Astrocyte (in vitro differentiated cells and primary cell): Measurements from ENCODE around the gene MEGF11. TPM values are rescaled to one million over a fixed set of nuclear protein-coding genes. Genes with fewer than 3 reads are reported as not detected.

Experiments
- DNase-seq: peaks from one replicate; pipeline ENCODE4 v3.0.0-alpha.2; 2010; ENCODE audit warnings: low read depth
- FAIRE-seq: peaks from 2 replicates; lab custom pipeline; 2011; peaks lifted over from hg19 to GRCh38; lab: Jason Lieb, UNC
- H2AFZ ChIP-seq: 2 replicates; pipeline ENCODE4 v1.6.0; 2012; ENCODE audit warnings: low read depth, low read length, inconsistent platforms
- H3K27ac ChIP-seq: 2 replicates; pipeline ENCODE4 v1.5.1; 2011; ENCODE audit warnings: low read depth, low read length, inconsistent platforms
- H3K27me3 ChIP-seq: 2 replicates; pipeline ENCODE4 v1.6.0; 2011; ENCODE audit warnings: low read length, inconsistent platforms; ENCODE audit not compliant: insufficient read depth
- H3K36me3 ChIP-seq: 2 replicates; pipeline ENCODE4 v1.5.1; 2011; ENCODE audit warnings: low read length, inconsistent platforms; ENCODE audit not compliant: insufficient read depth
- H3K4me1 ChIP-seq: 2 replicates; pipeline ENCODE4 v1.5.1; 2011; ENCODE audit warnings: low read length, inconsistent platforms; ENCODE audit not compliant: insufficient read depth
- H3K4me2 ChIP-seq: 2 replicates; pipeline ENCODE4 v1.6.0; 2012; ENCODE audit warnings: low read length, inconsistent platforms
- H3K4me3 ChIP-seq: 2 replicates; pipeline ENCODE4 v1.5.1; 2011; ENCODE audit warnings: low read depth, mild to moderate bottlenecking, low read length, inconsistent platforms; ENCODE audit not compliant: insufficient read depth
- H3K79me2 ChIP-seq: 2 replicates; pipeline ENCODE4 v1.6.0; 2012; ENCODE audit warnings: mild to moderate bottlenecking, low read length, inconsistent platforms; ENCODE audit not compliant: insufficient read depth
- H3K9ac ChIP-seq: 2 replicates; pipeline ENCODE4 v1.6.0; 2012; ENCODE audit warnings: mild to moderate bottlenecking, low read length, inconsistent platforms
- H3K9me3 ChIP-seq: 2 replicates; pipeline ENCODE4 v1.5.1; 2012; ENCODE audit warnings: low read depth, mild to moderate bottlenecking, low read length, inconsistent platforms; ENCODE audit not compliant: insufficient read depth
- H4K20me1 ChIP-seq: 2 replicates; pipeline ENCODE4 v1.6.0; 2012; ENCODE audit warnings: low read length, inconsistent platforms; ENCODE audit not compliant: insufficient read depth
- H3K27ac Mint-ChIP-seq: one replicate; pipeline ENCODE4 v1.8.0; 2021; ENCODE audit warnings: mild to moderate bottlenecking, mixed read lengths; ENCODE audit not compliant: unreplicated experiment
- H3K27me3 Mint-ChIP-seq: one replicate; pipeline ENCODE4 v1.8.0; 2021; ENCODE audit warnings: low read depth, mixed read lengths; ENCODE audit not compliant: unreplicated experiment
- H3K36me3 Mint-ChIP-seq: one replicate; pipeline ENCODE4 v1.8.0; 2021; ENCODE audit warnings: low read depth, mixed read lengths; ENCODE audit not compliant: unreplicated experiment
- H3K4me1 Mint-ChIP-seq: one replicate; pipeline ENCODE4 v1.8.0; 2021; ENCODE audit warnings: low read depth, mixed read lengths; ENCODE audit not compliant: unreplicated experiment
- H3K4me3 Mint-ChIP-seq: one replicate; pipeline ENCODE4 v1.8.0; 2021; ENCODE audit warnings: mild to moderate bottlenecking, moderate library complexity, mixed read lengths; ENCODE audit not compliant: unreplicated experiment
- H3K9me3 Mint-ChIP-seq: one replicate; pipeline ENCODE4 v1.8.0; 2021; ENCODE audit warnings: mild to moderate bottlenecking, mixed read lengths; ENCODE audit not compliant: unreplicated experiment
- EZH2 ChIP-seq: IDR thresholded peaks from 2 replicates; pipeline ENCODE4 v1.6.1; 2012; ENCODE audit warnings: mild to moderate bottlenecking, low read length, inconsistent platforms; ENCODE audit not compliant: insufficient read depth
- total RNA-seq: library from RNA; stranded (reverse); gene quantifications from 2 replicates; pipeline ENCODE4 v1.2.1, GENCODE V29; 2021
- TF ChIP-seq, protein P1 (sequence below): IDR thresholded peaks from 2 replicates; pipeline ENCODE4 v1.5.1; 2011; ENCODE audit warnings: low read depth, mild to moderate bottlenecking, inconsistent platforms, low read length, moderate library complexity; ENCODE audit not compliant: insufficient read depth

Gene MEGF11
- total RNA-seq, 1 donor from 2014 or later: 0.16 TPM

DNA sequence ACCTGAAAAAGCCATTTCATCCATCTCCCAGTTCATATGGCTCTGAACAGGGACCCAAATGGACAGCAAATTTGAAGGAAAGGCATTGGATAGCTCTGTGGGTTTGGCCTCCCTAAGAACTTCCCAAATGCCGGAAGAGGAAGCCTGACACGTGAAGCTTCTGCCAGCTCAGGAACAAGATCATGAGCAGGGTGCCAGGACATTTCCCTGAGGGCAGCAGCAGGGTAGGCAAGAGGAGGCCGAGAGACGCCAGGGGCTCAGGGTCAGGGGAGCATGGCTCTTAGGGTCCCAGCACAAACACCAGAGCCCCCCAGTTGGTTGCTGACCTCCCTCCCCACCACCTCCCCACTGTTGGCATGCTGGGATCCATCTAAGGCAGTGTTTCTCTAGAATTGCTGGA lies 187.5 kb downstream of the MEGF11 start:
- no peak overlapping the region for H3K4me3 Mint-ChIP-seq
- H3K79me2 ChIP-seq: no peaks in the 10 kb centered on the region
- no peak for DNase-seq
- no peaks in the 10 kb centered on the region for H3K9me3 Mint-ChIP-seq
- no peak for FAIRE-seq
- H3K27me3 ChIP-seq: peaks cover 17% of the 10 kb centered on the region
- H4K20me1 ChIP-seq: no peaks in the 10 kb centered on the region
- no peak overlapping the region for H3K27ac Mint-ChIP-seq
- no peak for TF ChIP-seq EZH2
- TF ChIP-seq, protein P1, sequence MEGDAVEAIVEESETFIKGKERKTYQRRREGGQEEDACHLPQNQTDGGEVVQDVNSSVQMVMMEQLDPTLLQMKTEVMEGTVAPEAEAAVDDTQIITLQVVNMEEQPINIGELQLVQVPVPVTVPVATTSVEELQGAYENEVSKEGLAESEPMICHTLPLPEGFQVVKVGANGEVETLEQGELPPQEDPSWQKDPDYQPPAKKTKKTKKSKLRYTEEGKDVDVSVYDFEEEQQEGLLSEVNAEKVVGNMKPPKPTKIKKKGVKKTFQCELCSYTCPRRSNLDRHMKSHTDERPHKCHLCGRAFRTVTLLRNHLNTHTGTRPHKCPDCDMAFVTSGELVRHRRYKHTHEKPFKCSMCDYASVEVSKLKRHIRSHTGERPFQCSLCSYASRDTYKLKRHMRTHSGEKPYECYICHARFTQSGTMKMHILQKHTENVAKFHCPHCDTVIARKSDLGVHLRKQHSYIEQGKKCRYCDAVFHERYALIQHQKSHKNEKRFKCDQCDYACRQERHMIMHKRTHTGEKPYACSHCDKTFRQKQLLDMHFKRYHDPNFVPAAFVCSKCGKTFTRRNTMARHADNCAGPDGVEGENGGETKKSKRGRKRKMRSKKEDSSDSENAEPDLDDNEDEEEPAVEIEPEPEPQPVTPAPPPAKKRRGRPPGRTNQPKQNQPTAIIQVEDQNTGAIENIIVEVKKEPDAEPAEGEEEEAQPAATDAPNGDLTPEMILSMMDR: no peak
- no peak overlapping the region for H2AFZ ChIP-seq
- H3K9me3 ChIP-seq: no peaks in the 10 kb centered on the region
- H3K36me3 ChIP-seq: no peaks in the 10 kb centered on the region
- no peak overlapping the region for H3K4me2 ChIP-seq
- no peak overlapping the region for H3K9ac ChIP-seq
- H3K27me3 Mint-ChIP-seq: peaks cover 15% of the 10 kb centered on the region
- H3K4me1 ChIP-seq: no peaks in the 10 kb centered on the region
- no peak overlapping the region for H3K4me3 ChIP-seq
- H3K4me1 Mint-ChIP-seq: no peaks in the 10 kb centered on the region
- no peaks in the 10 kb centered on the region for H3K36me3 Mint-ChIP-seq
- no peak overlapping the region for H3K27ac ChIP-seq

DNA sequence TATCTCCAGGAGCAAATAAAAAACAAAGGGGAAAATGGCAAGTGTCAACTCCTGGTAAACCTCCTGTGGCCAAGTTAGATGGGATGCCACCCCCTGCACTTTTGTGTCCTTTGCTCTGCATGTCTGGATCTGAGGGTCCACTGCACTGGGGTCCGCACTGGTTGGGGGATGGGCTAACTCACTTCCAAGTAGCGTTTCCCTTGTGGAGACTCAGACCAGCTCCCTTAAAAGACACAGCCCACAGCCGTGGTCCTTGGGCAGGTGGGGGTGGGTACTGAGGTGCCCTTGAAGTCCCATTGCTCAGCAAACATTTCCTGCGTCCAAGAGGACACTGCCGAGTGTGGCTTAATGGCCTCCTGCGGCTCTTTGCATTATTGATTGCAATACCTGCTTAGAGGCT lies 188.2 kb downstream of the MEGF11 start:
- no peaks in the 10 kb centered on the region for H3K36me3 Mint-ChIP-seq
- peaks cover 18% of the 10 kb centered on the region for H3K27me3 ChIP-seq
- H3K9ac ChIP-seq: no peak overlapping the region
- H3K27ac Mint-ChIP-seq: no peak overlapping the region
- FAIRE-seq (no peak), DNase-seq (no peak)
- H3K4me2 ChIP-seq: no peak overlapping the region
- H3K4me3 Mint-ChIP-seq: no peak overlapping the region
- no peaks in the 10 kb centered on the region for H3K9me3 ChIP-seq
- H3K27me3 Mint-ChIP-seq: peaks cover 21% of the 10 kb centered on the region
- H3K4me3 ChIP-seq: no peak overlapping the region
- H3K9me3 Mint-ChIP-seq: no peaks in the 10 kb centered on the region
- H3K36me3 ChIP-seq: no peaks in the 10 kb centered on the region
- TF ChIP-seq EZH2: no peak
- TF ChIP-seq, protein P1: no peak
- no peaks in the 10 kb centered on the region for H3K79me2 ChIP-seq
- no peaks in the 10 kb centered on the region for H3K4me1 ChIP-seq
- no peak overlapping the region for H3K27ac ChIP-seq
- no peak overlapping the region for H2AFZ ChIP-seq
- H3K4me1 Mint-ChIP-seq: no peaks in the 10 kb centered on the region
- H4K20me1 ChIP-seq: no peaks in the 10 kb centered on the region

DNA sequence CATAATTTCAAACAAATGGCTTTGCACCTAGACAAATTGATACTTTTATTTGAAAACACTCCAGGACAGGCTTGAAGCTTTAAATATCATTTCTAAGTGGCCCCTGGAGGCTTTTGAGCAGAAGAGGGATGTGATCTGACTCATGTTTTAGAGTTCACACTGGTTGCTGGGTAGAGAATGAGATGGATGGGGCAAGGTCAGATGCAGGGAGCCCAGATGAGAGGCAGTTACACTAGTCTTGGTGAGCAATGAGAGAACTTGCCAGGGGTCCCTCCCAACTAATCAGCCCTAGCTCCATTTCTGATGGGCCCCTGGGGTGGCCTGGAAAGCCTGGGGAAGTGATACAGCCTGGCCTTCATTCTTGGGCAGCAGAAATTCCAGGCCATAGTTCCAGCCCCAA lies 190.4 kb downstream of the MEGF11 start:
- Mint-ChIP-seq H3K4me3 (no peak overlapping the region), H3K9me3 (no peaks in the 10 kb centered on the region), H3K27me3 (peaks cover 42% of the 10 kb centered on the region), H3K27ac (no peak overlapping the region), H3K4me1 (no peaks in the 10 kb centered on the region), H3K36me3 (no peaks in the 10 kb centered on the region)
- Histone ChIP-seq H3K4me1 (no peaks in the 10 kb centered on the region), H3K9ac (no peak overlapping the region), H3K27me3 (peaks cover 23% of the 10 kb centered on the region), H3K9me3 (no peaks in the 10 kb centered on the region), H3K4me2 (no peak overlapping the region), H3K79me2 (no peaks in the 10 kb centered on the region), H4K20me1 (no peaks in the 10 kb centered on the region), H3K27ac (no peak overlapping the region), H2AFZ (no peak overlapping the region), H3K36me3 (no peaks in the 10 kb centered on the region), H3K4me3 (no peak overlapping the region)
- TF ChIP-seq, protein P1: no peak
- TF ChIP-seq EZH2: no peak
- FAIRE-seq (no peak), DNase-seq (no peak)
